Heart left ventricle (tissue), 13 donors: ENCODE measurements around the gene NOTCH3.

Source experiments
- CTCF ChIP-seq, 12 donors: fragments of 200-600 bp; sonication (generic) in 4 of 12; IDR thresholded peaks; one replicate each; pipeline versions ENCODE4 v1.5.0 to v1.8.0; 2018 to 2022; ENCODE audit warnings: antibody characterized with exemption in 12 of 12, mild to moderate bottlenecking in 5 of 12
- POLR2A ChIP-seq, 2 donors: fragments of 450-650 bp; IDR thresholded peaks; one replicate each; pipeline ENCODE4 v1.6.1; 2017; ENCODE audit warnings: antibody characterized with exemption in 2 of 2, mild to moderate bottlenecking in 2 of 2, moderate library complexity in 2 of 2
- donor health status: ischemic (EF 13 %, LVEDD 7.1; RV severe dilation, severe dysfunction).
- donor health status: DM: no; HTN: yes; CAD: no.
- donor health status: DM: no; HTN: no; CAD: no.
- donor health status: ischemic (EF 25% LVEDD 6.9; RV normal size, moderate dysfunction).
- donor health status: ischemic (EF 25% LVEDD 5.7; RV mildly dilated, moderate dysfunction).
- donor health status: ischemic (EF 35%, LVEDD 5.7; RV mildly dilated, moderate dysfunction).
- donor health status: nonischemic (EF 11% LVEDD 7.7; RV severe dilation, severe dysfunction).
- donor health status: DM: yes; HTN: yes; CAD: no.
- donor health status: PGD.
- donor health status: ischemic (EF 29% LVEDD 5.4; RV normal size, mild dysfunction).
- donor health status: nonischemic (EF 23%, LVEDD 6.1; RV moderate dilation, normal function).

GRCh38 chr19:15223649-15224361, 23.0 kb upstream of the NOTCH3 start:
- no peak for TF ChIP-seq CTCF (IDR thresholded peaks at IDR 0.05)
- no peak for TF ChIP-seq POLR2A (IDR thresholded peaks at IDR 0.05)
